ENCODE results near the gene RSRC2.

- TF ChIP-seq, protein P1, sequence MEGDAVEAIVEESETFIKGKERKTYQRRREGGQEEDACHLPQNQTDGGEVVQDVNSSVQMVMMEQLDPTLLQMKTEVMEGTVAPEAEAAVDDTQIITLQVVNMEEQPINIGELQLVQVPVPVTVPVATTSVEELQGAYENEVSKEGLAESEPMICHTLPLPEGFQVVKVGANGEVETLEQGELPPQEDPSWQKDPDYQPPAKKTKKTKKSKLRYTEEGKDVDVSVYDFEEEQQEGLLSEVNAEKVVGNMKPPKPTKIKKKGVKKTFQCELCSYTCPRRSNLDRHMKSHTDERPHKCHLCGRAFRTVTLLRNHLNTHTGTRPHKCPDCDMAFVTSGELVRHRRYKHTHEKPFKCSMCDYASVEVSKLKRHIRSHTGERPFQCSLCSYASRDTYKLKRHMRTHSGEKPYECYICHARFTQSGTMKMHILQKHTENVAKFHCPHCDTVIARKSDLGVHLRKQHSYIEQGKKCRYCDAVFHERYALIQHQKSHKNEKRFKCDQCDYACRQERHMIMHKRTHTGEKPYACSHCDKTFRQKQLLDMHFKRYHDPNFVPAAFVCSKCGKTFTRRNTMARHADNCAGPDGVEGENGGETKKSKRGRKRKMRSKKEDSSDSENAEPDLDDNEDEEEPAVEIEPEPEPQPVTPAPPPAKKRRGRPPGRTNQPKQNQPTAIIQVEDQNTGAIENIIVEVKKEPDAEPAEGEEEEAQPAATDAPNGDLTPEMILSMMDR (IDR thresholded peaks at IDR 0.05): no peak
- TF ChIP-seq POLR2A (IDR thresholded peaks at IDR 0.05): no peak
Observed at GRCh38 chr12:122491991-122492390, 34.7 kb downstream of the RSRC2 start.
